Stimulated activated CD8-positive, alpha-beta memory T cell treated with anti-CD3 and anti-CD28 coated beads, Interleukin-12 subunit alpha, Interleukin-12 subunit beta, amount 100 ng/mL, for 1 hour (primary cell): ENCODE data around the gene USP6NL.

Source experiments
- DNase-seq: peaks from one replicate; pipeline ENCODE4 v3.0.0-alpha.2; 2020; ENCODE audit warnings: low read depth

The USP6NL gene

GRCh38 chr10:11616021-11616420 is 4.6 kb upstream of the USP6NL start:
- DNase-seq: no peak

- DNase-seq: no peak
Measured at GRCh38 chr10:11615396-11615795, 3.9 kb upstream of the USP6NL start.

GRCh38 chr10:11612021-11613001 is 861 bp upstream of the USP6NL start:
- no peak for DNase-seq

- DNase-seq: no peak
Measured at GRCh38 chr10:11610826-11611247, 613 bp downstream of the USP6NL start.

- DNase-seq: no peak
Measured at GRCh38 chr10:11610166-11610825, 1.2 kb downstream of the USP6NL start.

GRCh38 chr10:11609492-11610093 is 1.9 kb downstream of the USP6NL start:
- DNase-seq: no peak

GRCh38 chr10:11609052-11609451 is 2.4 kb downstream of the USP6NL start:
- DNase-seq: no peak

DNA sequence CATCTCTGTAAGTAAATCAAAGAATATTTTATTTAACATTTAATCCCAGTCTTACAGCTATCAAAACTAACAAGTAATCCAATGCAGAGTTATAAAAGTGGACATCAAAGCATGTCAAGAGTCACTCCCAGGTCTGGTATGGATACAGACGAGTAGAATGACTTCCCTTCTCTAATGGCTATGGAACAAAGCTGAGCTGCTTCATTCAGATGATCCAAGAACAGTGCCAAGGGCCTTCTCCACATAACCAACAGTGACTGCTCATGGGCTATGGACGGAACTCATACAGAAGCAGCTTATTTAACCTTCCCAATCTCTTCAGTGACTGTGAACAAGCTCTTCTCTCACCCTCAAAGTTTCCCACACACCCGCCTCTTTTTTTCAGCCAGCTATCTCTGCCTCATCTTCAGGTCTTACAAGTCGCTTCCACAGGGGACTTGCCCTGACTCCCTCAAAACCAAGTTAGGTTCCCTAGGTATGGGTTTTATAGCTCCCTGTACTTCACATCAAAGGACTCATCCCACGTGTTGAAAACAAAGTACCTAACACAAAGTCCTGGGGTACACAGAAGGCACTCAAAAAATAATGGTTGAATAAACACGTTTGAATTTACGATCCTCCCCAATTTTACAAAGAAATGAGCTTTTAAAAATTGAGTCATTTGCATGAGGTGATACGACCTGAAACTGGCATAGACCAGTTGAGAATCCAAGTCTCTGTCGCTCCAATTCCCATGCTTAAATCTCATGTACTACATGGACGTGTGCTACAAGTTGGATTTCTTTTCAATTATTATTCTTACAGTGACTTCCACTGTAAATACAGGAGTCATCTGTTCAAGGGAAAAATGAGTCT is 3.1 kb downstream of the USP6NL start:
- DNase-seq: no peak

GRCh38 chr10:11605807-11606408 is 5.5 kb downstream of the USP6NL start:
- no peak for DNase-seq

GRCh38 chr10:11604865-11605650 is 6.4 kb downstream of the USP6NL start:
- no peak for DNase-seq

- DNase-seq: no peak
Measured at GRCh38 chr10:11603741-11604140, 7.7 kb downstream of the USP6NL start.

DNA sequence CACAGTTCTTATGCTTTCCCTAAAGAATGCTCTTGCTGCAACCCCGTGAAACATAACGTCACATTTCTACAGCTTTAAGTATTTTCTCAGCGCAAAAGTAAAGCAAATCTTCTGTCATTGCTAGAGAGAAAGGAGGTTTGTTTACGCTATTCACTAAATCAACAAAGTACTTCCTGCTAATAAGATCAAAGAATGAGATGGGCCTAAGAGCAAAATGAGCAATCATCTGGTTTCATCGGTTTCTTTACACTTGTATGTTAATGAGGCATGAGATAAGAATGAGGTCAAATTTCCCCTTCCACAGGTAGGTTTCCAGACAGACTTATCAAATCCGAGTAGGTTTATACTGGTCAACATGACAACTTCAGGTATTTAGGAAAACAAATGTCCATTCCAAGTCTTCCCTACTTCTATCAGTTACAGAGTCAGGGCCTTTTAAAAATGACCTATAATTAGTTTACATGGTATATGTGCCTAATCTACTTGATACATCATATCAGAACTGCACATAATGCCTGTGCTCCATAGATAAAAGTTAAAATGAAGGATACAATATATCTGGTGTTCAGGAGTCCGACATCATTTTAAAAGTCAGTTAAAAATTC is 8.4 kb downstream of the USP6NL start:
- no peak for DNase-seq

GRCh38 chr10:11602358-11602757 is 9.1 kb downstream of the USP6NL start:
- no peak for DNase-seq

GRCh38 chr10:11601670-11602069 is 9.8 kb downstream of the USP6NL start:
- no peak for DNase-seq

DNA sequence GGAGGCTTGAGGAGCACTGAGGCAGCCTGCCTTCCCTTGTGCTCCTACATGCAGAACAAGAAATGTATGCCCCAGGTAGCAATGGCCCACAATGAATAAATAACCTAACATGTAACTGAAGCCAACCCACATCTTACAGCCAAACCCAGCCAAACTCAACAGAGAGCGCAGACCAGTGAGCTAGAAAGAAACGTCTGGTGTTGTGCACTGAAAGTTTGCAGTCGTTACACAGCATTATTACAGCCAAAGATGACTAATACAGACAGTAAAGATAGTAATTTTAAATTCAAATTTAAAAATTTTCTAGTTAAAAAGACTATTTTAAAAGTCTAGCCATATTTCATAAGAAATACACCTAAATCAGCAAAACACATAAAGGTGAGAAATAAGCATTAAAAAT is 11.2 kb downstream of the USP6NL start:
- DNase-seq: no peak

DNA sequence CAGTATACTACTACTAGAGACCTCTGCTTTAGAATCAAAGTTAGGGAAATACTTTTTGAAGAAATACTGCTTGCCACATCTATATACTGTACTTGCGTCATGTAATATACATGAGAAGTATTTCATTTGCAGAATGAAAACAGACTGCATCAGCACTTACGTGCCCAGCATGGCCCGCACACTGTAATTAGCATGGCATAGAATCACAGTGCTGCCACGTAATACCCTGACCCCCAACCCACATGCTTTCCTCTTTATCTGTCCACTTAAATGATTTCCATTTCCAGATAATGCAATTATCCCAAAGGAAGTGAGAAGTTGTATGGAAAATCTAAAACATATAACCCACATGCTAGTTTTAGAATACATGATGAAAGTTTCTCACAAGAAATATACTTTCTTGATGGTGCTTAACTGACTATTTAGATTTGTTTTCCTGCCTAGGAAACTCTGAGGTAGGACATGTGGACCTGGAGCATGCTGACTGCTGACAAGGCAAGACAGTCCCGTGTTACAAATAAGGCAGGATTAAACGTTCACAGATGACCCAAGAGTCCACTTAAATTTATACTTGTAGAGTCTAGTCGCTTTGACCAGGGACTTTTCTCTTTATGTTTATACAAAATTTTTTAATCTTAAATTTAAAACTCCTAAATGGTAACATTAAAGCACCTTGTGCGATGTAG is 12.6 kb downstream of the USP6NL start:
- DNase-seq: no peak

DNA sequence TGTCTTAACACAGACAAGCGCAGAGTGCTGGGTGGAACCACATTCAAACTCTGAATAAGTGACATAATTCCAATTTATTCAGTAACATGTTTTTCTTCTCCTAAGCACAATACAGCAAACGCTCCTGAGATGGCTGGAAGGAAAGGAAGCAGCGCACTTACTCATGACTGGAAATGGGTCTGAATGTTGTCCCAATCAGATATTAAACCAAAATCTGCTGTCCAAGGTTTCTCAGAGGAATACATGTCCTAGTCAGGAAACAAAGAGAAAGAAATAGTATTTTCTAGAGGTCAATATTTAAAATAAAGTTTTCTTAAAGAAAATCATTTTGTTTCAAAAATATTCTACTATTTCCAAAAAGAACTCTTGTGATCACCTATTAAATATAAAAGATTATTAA is 14.0 kb downstream of the USP6NL start:
- DNase-seq: no peak

- no peak for DNase-seq
Measured at GRCh38 chr10:11595395-11595692, 16.1 kb downstream of the USP6NL start.

GRCh38 chr10:11594589-11595394 is 16.7 kb downstream of the USP6NL start:
- no peak for DNase-seq
